Adrenal gland (tissue), 12 donors: Measurements from ENCODE around the gene TEDDM1. TPM values are rescaled to one million over a fixed set of nuclear protein-coding genes. Genes with fewer than 3 reads are reported as not detected.

Source experiments
- DNase-seq, 7 donors: peaks; one replicate each; pipeline ENCODE4 v3.0.0-alpha.2; 2019 to 2020
- H3K27ac ChIP-seq, 5 donors: fragments of 200-600 bp; sonication (generic) in 4 of 5; 1 replicate in 3 of 5; 2 replicates in 2 of 5; pipeline versions ENCODE4 v1.5.1 to v1.8.0; 2016 to 2020; ENCODE audit warnings: mild to moderate bottlenecking in 1 of 5
- H3K27me3 ChIP-seq: fragments of 200-600 bp; 2 replicates; pipeline ENCODE4 v1.8.0; 2021
- H3K36me3 ChIP-seq, 2 donors: fragments of 200-600 bp; replicated peaks in 1 of 2; 1 replicate in 1 of 2; 2 replicates in 1 of 2; pipeline versions ENCODE4 v1.5.1 to v1.8.0; 2018 to 2022
- H3K4me1 ChIP-seq, 2 donors: fragments of 200-600 bp; replicated peaks in 1 of 2; 1 replicate in 1 of 2; 2 replicates in 1 of 2; pipeline versions ENCODE4 v1.5.1 to v1.8.0; 2018 to 2021
- H3K4me3 ChIP-seq, 4 donors: fragments of 200-600 bp; sonication (generic) in 3 of 4; one replicate each; pipeline ENCODE4 v1.5.1; 2016 to 2018
- H3K9me3 ChIP-seq, 3 donors: fragments of 200-600 bp; sonication (generic) in 1 of 3; replicated peaks in 1 of 3; 1 replicate in 2 of 3; 2 replicates in 1 of 3; pipeline versions ENCODE4 v1.5.1 to v1.8.0; 2016 to 2021
- CTCF ChIP-seq, 6 experiments: fragments of 450-650 bp in 4 of 6; fragments of 200-600 bp in 2 of 6; sonication (generic) in 1 of 6; IDR thresholded peaks; 1 replicate in 5 of 6; 2 replicates in 1 of 6; pipeline versions ENCODE4 v1.5.1 to v1.8.0; 2016 to 2021; ENCODE audit warnings: antibody characterized with exemption in 6 of 6, mild to moderate bottlenecking in 2 of 6, moderate library complexity in 1 of 6
- POLR2A ChIP-seq, 2 donors: fragments of 450-650 bp; IDR thresholded peaks; one replicate each; pipeline ENCODE4 v1.6.1; 2017; ENCODE audit warnings: antibody characterized with exemption in 2 of 2, mild to moderate bottlenecking in 2 of 2, moderate library complexity in 1 of 2
- WGBS, 4 donors: extraction: QIAGEN DNeasy Blood & Tissue Kit in 2 of 4; methylation state at CpG; one replicate each; pipeline versions ENCODE4 v1.1.5 to v1.1.7; 2013 to 2017; 5-methylcytosine and 5-hydroxymethylcytosine counted together
- intact Hi-C, 2 donors: fragments of 100-400 bp; cut with DNase I; formaldehyde crosslinking; loops; one replicate each; pipeline versions ENCODE4 v1.14.1 to v1.15.0; 2022 to 2023
- polyA plus RNA-seq, 3 donors: library from polyadenylated mRNA; stranded (reverse); fragments of 200-250 nt in 2 of 3; fragments of 350-450 nt in 1 of 3; fragmentation: Illumina TruSeq in 1 of 3; extraction: RNeasy Lipid Tissue Mini Kit (QIAGEN cat#74804) in 1 of 3; gene quantifications; one replicate each; pipeline ENCODE4 v1.2.3, GENCODE V29; 2013 to 2014
- total RNA-seq, 9 donors: library from RNA; depleted of rRNA in 4 of 9; stranded (reverse); fragments of >200 nt in 4 of 9; fragments of 120-200 nt in 1 of 9; fragmentation: NEBNext Ultra II Directional in 1 of 9; extraction: Animal tissue kit (Norgen Biotek cat#: 25700) in 1 of 9; gene quantifications; one replicate each; pipeline versions ENCODE4 v1.1.0 to v1.2.4, GENCODE V29; 2013 to 2023
- donor health status: healthy with polysubstance abuse.
- donor health status: Bipolar disorder and iron deficiency.
- donor health status: DM: yes; HTN: yes; CAD: no.
- donor health status: DM: no; HTN: no; CAD: no.
- donor health status: DM: no; HTN: no; CAD: no.
- donor health status: DM: yes; HTN: yes; CAD: no.

Gene TEDDM1
- total and polyA plus RNA-seq, 12 donors: not detected

GRCh38 chr1:182391362-182392049 lies 9.0 kb downstream of the TEDDM1 start, which contains the start of gene GLUL:
TSS of gene GLUL (minus strand) at chr1:182391790. CDS start at chr1:182388737, 3,053 bp downstream.
- WGBS, 4 donors: 0% methylated on average over 3 to 70 of the region's 70 CpGs
- intact Hi-C loops: loop anchor here in 1 of 2 donors (10.0 kb wide), 1 partner anchor 907 kb away; the partner anchor contains the start of gene CACNA1E
- H3K4me1 ChIP-seq: peaks cover 5 to 26% of the 10 kb centered on the region in 2 donors

GRCh38 chr1:182391028-182391361 lies 9.5 kb downstream of the TEDDM1 start:
- H3K4me3 ChIP-seq: peak overlapping the region; percentile 46 to 96 (median 67)
- no peak for DNase-seq
- 0% methylated on average over 9 to 35 of the region's 35 CpGs for WGBS, 4 donors
- H3K36me3 ChIP-seq: peaks cover 0 to 25% of the 10 kb centered on the region in 2 donors
- peaks cover 5 to 21% of the 10 kb centered on the region in 2 donors for H3K4me1 ChIP-seq
- no peaks in the 10 kb centered on the region for H3K27me3 ChIP-seq
- intact Hi-C loops: loop anchor here in 1 of 2 donors (10.0 kb wide), 1 partner anchor 906 kb away; the partner anchor contains the start of gene CACNA1E
- H3K27ac ChIP-seq: peak overlapping the region; percentile 65 to 98 (median 94)
- H3K9me3 ChIP-seq: no peaks in the 10 kb centered on the region
- TF ChIP-seq CTCF (IDR thresholded peaks at IDR 0.05) (peak in 5 of 6 experiments; percentile 20 to 47 (median 35)), POLR2A (IDR thresholded peaks at IDR 0.05) (no peak)

More at GRCh38 chr1:182391362-182392049, 9.0 kb downstream of the TEDDM1 start, which contains the start of gene GLUL:
- DNase-seq: peak; percentile 94 to 97 (median 95)
- no peaks in the 10 kb centered on the region for H3K27me3 ChIP-seq
- H3K4me3 ChIP-seq: peak within 1 kb of the TSS; percentile 46 to 96 (median 67)
- peaks cover 0 to 20% of the 10 kb centered on the region in 2 donors for H3K36me3 ChIP-seq
- H3K27ac ChIP-seq: peak within 1 kb of the TSS; percentile 82 to 98 (median 94)
- H3K9me3 ChIP-seq: no peaks in the 10 kb centered on the region
- TF ChIP-seq CTCF (IDR thresholded peaks at IDR 0.05) (peak in 1 of 6 experiments; percentile 1), POLR2A (IDR thresholded peaks at IDR 0.05) (peak; percentile 97 to 98)

- peaks cover 0 to 39% of the 10 kb centered on the region in 2 donors for H3K36me3 ChIP-seq
- no peak for DNase-seq
Measured at GRCh38 chr1:182389619-182390047, 10.8 kb downstream of the TEDDM1 start.

More at GRCh38 chr1:182389619-182390047, 10.8 kb downstream of the TEDDM1 start:
- no peaks in the 10 kb centered on the region for H3K27me3 ChIP-seq
- peak overlapping the region in 3 of 5 donors; percentile 71 to 96 (median 94) for H3K27ac ChIP-seq
- peaks cover 5 to 20% of the 10 kb centered on the region in 2 donors for H3K4me1 ChIP-seq
- intact Hi-C loops: loop anchor here in 1 of 2 donors (10.0 kb wide), 1 partner anchor 905 kb away; the partner anchor contains the start of gene CACNA1E
- 35 to 38% (median 36%) methylated on average over 13 of the region's 13 CpGs for WGBS, 4 donors
- TF ChIP-seq POLR2A (IDR thresholded peaks at IDR 0.05) (no peak), CTCF (IDR thresholded peaks at IDR 0.05) (no peak)
- H3K4me3 ChIP-seq: peak overlapping the region in 2 of 4 donors; percentile 84 to 96
- H3K9me3 ChIP-seq: no peaks in the 10 kb centered on the region
